GM23248 (cell line): ENCODE results near the gene GHRH.

Source experiments
- EZH2 ChIP-seq: fragments of 200-600 bp; sonication (generic); IDR thresholded peaks from 2 replicates; pipeline ENCODE4 v1.6.1; 2018; ENCODE audit warnings: antibody characterized with exemption, mild to moderate bottlenecking; ENCODE audit not compliant: insufficient read depth, poor library complexity, severe bottlenecking
- EZH2phosphoT487 ChIP-seq: fragments of 200-600 bp; sonication (generic); IDR thresholded peaks from 2 replicates; pipeline ENCODE4 v1.6.1; 2018; ENCODE audit warnings: antibody characterized with exemption, moderate library complexity, mild to moderate bottlenecking, low read depth; ENCODE audit not compliant: insufficient read depth

GRCh38 chr20:37277253-37277593 is 15.6 kb upstream of the GHRH start:
- TF ChIP-seq EZH2phosphoT487 (no peak), EZH2 (no peak)
